ENCODE measurements around the gene SYNGR3.
"Not testable (repeated sequence)": the region's sequence is repeated elsewhere in the genome, so short reads cannot be mapped to it uniquely, and the experiment has no call there.

Gene SYNGR3

GRCh38 chr16:1989209-1990100 is at the start of gene SYNGR3:
Gene SYNGR3, plus strand, starts transcription at chr16:1989970. Its CDS starts 133 bp downstream, at chr16:1990103.
- no peak for DNase-seq

GRCh38 chr16:1940273-1941161 is 49.3 kb upstream of the SYNGR3 start:
- DNase-seq = no peak

- DNase-seq = peak; percentile 20
Measured at GRCh38 chr16:1941162-1942046, 48.4 kb upstream of the SYNGR3 start.

- DNase-seq = peak; percentile 30
Measured at GRCh38 chr16:1942047-1942809, 47.5 kb upstream of the SYNGR3 start.

- DNase-seq = peak; percentile 99
Measured at GRCh38 chr16:1942810-1943726, 46.7 kb upstream of the SYNGR3 start, which contains the start of gene MSRB1. Gene MSRB1, minus strand, starts transcription at chr16:1943199. Its CDS starts 43 bp downstream, at chr16:1943156.

GRCh38 chr16:1944612-1945199 is 45.1 kb upstream of the SYNGR3 start:
- DNase-seq = no peak

GRCh38 chr16:1945559-1946391 is 44.0 kb upstream of the SYNGR3 start:
- DNase-seq = no peak

GRCh38 chr16:1946495-1947368 is 43.0 kb upstream of the SYNGR3 start:
- DNase-seq = no peak

- no peak for DNase-seq
Measured at GRCh38 chr16:1947369-1947670, 42.5 kb upstream of the SYNGR3 start.

GRCh38 chr16:1949507-1949906 is 40.3 kb upstream of the SYNGR3 start:
- no peak for DNase-seq

- peak; percentile 18 for DNase-seq
Measured at GRCh38 chr16:1950047-1950446, 39.7 kb upstream of the SYNGR3 start.

- peak; percentile 17 for DNase-seq
Measured at GRCh38 chr16:1950559-1950958, 39.2 kb upstream of the SYNGR3 start.

GRCh38 chr16:1953734-1954133 is 36.0 kb upstream of the SYNGR3 start:
- peak; percentile 18 for DNase-seq

GRCh38 chr16:1957434-1958142 is 32.2 kb upstream of the SYNGR3 start:
- DNase-seq = not testable (repeated sequence)

GRCh38 chr16:1958143-1958491 is 31.7 kb upstream of the SYNGR3 start:
- peak; percentile 20 for DNase-seq

GRCh38 chr16:1958715-1959268 is 31.0 kb upstream of the SYNGR3 start:
- peak; percentile 42 for DNase-seq

Data from right hindlimb (tissue), 1 donor.